HepG2 (cell line): ENCODE measurements around the gene ANO9. TPM values are rescaled to one million over a fixed set of nuclear protein-coding genes. Genes with fewer than 3 reads are reported as not detected.

Experiments
- ARID3A ChIP-seq: IDR thresholded peaks from 2 replicates; pipeline ENCODE4 v1.6.1; 2012; ENCODE audit warnings: low read depth, low read length, improper control_type of control experiment
- DMAP1 ChIP-seq: IDR thresholded peaks from 2 replicates; pipeline ENCODE4 v1.6.1; 2016
- DR1 ChIP-seq: sonication (generic); formaldehyde crosslinking; IDR thresholded peaks from 2 replicates; pipeline ENCODE4 v1.8.0; 2021; ENCODE audit warnings: mild to moderate bottlenecking, missing genetic modification reagents, inconsistent platforms
- ETV5 ChIP-seq: IDR thresholded peaks from 2 replicates; pipeline ENCODE4 v1.6.1; 2018; ENCODE audit warnings: missing biosample characterization, missing genetic modification reagents, inconsistent platforms, borderline replicate concordance
- FOXA3 ChIP-seq: IDR thresholded peaks from 2 replicates; pipeline ENCODE4 v1.6.1; 2016; ENCODE audit warnings: missing genetic modification reagents, missing compliant biosample characterization
- FOXK2 ChIP-seq: fragments of 450-650 bp; IDR thresholded peaks from 2 replicates; pipeline ENCODE4 v1.6.1; 2016
- KDM5B ChIP-seq: sonication (generic); formaldehyde crosslinking; IDR thresholded peaks from 2 replicates; pipeline ENCODE4 v1.4.0; 2020; ENCODE audit warnings: missing genetic modification reagents, mild to moderate bottlenecking, borderline replicate concordance
- RXRB ChIP-seq: IDR thresholded peaks from 2 replicates; pipeline ENCODE4 v1.6.1; 2016; ENCODE audit warnings: borderline replicate concordance, missing genetic modification reagents, missing compliant biosample characterization
- SOX13 ChIP-seq, 3 experiments: fragments of 450-650 bp in 1 of 3; sonication (generic) in 1 of 3; formaldehyde crosslinking in 1 of 3; IDR thresholded peaks in 2 of 3; conservative IDR thresholded peaks in 1 of 3; 2 replicates each; pipeline versions ENCODE4 v1.5.0 to v1.6.1; 2016 to 2020; ENCODE audit warnings: antibody characterized with exemption in 1 of 3, mild to moderate bottlenecking in 1 of 3, missing compliant biosample characterization in 1 of 3, missing genetic modification reagents in 1 of 3, moderate library complexity in 1 of 3
- TGIF2 ChIP-seq: IDR thresholded peaks from 2 replicates; pipeline ENCODE4 v1.6.1; 2016; ENCODE audit warnings: control low read depth, missing compliant biosample characterization
- TP53 ChIP-seq: sonication (generic); formaldehyde crosslinking; conservative IDR thresholded peaks from 2 replicates; pipeline ENCODE4 v1.4.0; 2020; ENCODE audit warnings: missing genetic modification reagents
- ZFX ChIP-seq: sonication (generic); formaldehyde crosslinking; IDR thresholded peaks from 2 replicates; pipeline ENCODE4 v1.4.0; 2020; ENCODE audit warnings: mild to moderate bottlenecking, low read depth, missing genetic modification reagents, moderate library complexity
- ZNF276 ChIP-seq: sonication (generic); formaldehyde crosslinking; IDR thresholded peaks from 2 replicates; pipeline ENCODE4 v1.4.0; 2020; ENCODE audit warnings: mild to moderate bottlenecking, low read depth, missing genetic modification reagents
- ZNF484 ChIP-seq: sonication (generic); formaldehyde crosslinking; IDR thresholded peaks from 2 replicates; pipeline ENCODE4 v1.5.1; 2020; ENCODE audit warnings: mild to moderate bottlenecking, low read depth, missing genetic modification reagents, borderline replicate concordance
- ZNF513 ChIP-seq: sonication (generic); formaldehyde crosslinking; conservative IDR thresholded peaks from 2 replicates; pipeline ENCODE4 v1.5.0; 2020; ENCODE audit warnings: missing genetic modification reagents
- ZNF740 ChIP-seq: sonication (generic); formaldehyde crosslinking; IDR thresholded peaks from 2 replicates; pipeline ENCODE4 v1.4.0; 2020; ENCODE audit warnings: missing genetic modification reagents
- ZNF891 ChIP-seq: sonication (generic); formaldehyde crosslinking; IDR thresholded peaks from 2 replicates; pipeline ENCODE4 v1.5.0; 2020; ENCODE audit warnings: mild to moderate bottlenecking, missing genetic modification reagents
- polyA plus RNA-seq, 8 experiments: library from polyadenylated mRNA; depleted of rRNA in 3 of 8; stranded (reverse) in 7 of 8; unstranded in 1 of 8; fragments of >200 nt; fragmentation: Illumina TruSeq in 4 of 8; extraction: Trizol in 4 of 8; gene quantifications; 2 replicates each; pipeline versions ENCODE4 v1.2.1 to v1.2.3, GENCODE V29; 2011 to 2016; ENCODE audit warnings: low read depth in 4 of 8, missing spikeins in 1 of 8, mixed read lengths in 1 of 8; ENCODE audit not compliant: insufficient read depth in 1 of 8
- total RNA-seq, 5 experiments: library from RNA; depleted of rRNA; stranded (reverse); fragments of >200 nt; fragmentation: Illumina TruSeq; extraction: Trizol; gene quantifications; 2 replicates each; pipeline ENCODE4 v1.2.3, GENCODE V29; 2016; ENCODE audit warnings: low read depth in 1 of 5
- TF ChIP-seq, protein P1 (sequence below): sonication (generic); formaldehyde crosslinking; IDR thresholded peaks from 2 replicates; pipeline ENCODE4 v1.5.0; 2020; ENCODE audit warnings: missing genetic modification reagents
- TF ChIP-seq, protein P2 (sequence below): sonication (generic); formaldehyde crosslinking; IDR thresholded peaks from 2 replicates; pipeline ENCODE4 v1.5.0; 2020; ENCODE audit warnings: mild to moderate bottlenecking, missing genetic modification reagents

Gene ANO9
- total and polyA plus RNA-seq, 2 of the 13 experiments (the other 11 are each of a cell fraction or from before 2014, with no cell fraction given): 8.9 to 14.3 TPM

DNA sequence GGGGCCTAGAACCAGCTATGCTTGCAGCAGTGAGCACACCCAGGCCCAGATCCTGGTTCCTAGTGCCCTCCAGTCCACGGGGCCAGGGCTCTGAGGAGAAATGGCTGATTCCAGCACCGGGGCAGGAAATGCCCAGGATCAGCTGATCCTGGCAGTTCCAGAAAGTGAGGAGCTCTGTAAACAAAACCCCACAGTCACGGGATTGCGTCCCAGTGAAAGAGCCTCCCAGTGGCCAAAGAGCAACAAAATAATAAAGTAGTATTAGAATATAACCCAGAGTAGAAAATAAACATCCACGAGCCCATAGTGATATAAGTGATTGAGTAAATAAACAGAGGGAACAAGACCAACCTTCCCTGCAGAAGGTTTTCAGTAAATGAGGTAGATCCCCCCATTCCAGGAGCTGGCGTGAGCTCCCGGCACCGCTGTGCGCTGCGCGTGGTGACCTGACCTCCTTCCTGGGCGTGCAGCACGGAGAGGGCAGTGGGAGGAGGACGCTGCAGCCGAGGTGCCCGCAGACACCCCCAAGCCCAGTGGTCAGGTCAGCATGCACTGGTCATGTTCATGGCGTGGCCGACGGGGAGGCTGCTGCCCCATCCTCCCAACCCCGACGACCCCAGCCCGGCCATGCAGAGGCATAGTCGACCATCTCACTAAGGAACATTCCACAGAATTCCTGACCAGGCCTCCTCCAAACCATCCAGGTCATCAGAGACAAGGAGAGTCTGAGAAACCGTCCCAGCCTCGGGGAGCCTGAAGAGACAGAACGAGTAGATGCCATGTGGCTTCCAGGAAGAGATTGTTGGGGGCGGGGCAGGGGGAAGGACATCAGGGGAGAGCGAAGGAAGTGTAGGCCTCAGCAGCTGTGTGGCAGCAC, 28.1 kb upstream of the ANO9 start (continued):
- TF ChIP-seq RXRB (CRISPR knock-in tag): peak; percentile 25; the same call in 1 of the 2 replicates
- peak; percentile 80 for TF ChIP-seq FOXA3
- no peak for TF ChIP-seq DR1
- TF ChIP-seq ZNF513 (CRISPR knock-in tag): 0 out of 2 replicates have a peak, but pooled peaks have one; percentile 28
- TF ChIP-seq TP53 (CRISPR knock-in tag): 0 out of 2 replicates have a peak, but pooled peaks have one; percentile 34
- peak; percentile 60; the same call in 1 of the 2 replicates for TF ChIP-seq ZNF740
- TF ChIP-seq, protein P1, sequence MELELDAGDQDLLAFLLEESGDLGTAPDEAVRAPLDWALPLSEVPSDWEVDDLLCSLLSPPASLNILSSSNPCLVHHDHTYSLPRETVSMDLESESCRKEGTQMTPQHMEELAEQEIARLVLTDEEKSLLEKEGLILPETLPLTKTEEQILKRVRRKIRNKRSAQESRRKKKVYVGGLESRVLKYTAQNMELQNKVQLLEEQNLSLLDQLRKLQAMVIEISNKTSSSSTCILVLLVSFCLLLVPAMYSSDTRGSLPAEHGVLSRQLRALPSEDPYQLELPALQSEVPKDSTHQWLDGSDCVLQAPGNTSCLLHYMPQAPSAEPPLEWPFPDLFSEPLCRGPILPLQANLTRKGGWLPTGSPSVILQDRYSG (CRISPR knock-in tag): 0 out of 2 replicates have a peak, but pooled peaks have one; percentile 59
- no peak for TF ChIP-seq FOXK2
- TF ChIP-seq KDM5B (CRISPR knock-in tag): peak; percentile 49; the same call in 1 of the 2 replicates
- TF ChIP-seq ZFX (CRISPR knock-in tag): peak; percentile 69
- no peak for TF ChIP-seq ARID3A
- no peak for TF ChIP-seq ZNF891
- TF ChIP-seq DMAP1 (CRISPR knock-in tag): peak; percentile 70
- no peak for TF ChIP-seq ZNF276 (CRISPR knock-in tag)
- TF ChIP-seq, protein P2, sequence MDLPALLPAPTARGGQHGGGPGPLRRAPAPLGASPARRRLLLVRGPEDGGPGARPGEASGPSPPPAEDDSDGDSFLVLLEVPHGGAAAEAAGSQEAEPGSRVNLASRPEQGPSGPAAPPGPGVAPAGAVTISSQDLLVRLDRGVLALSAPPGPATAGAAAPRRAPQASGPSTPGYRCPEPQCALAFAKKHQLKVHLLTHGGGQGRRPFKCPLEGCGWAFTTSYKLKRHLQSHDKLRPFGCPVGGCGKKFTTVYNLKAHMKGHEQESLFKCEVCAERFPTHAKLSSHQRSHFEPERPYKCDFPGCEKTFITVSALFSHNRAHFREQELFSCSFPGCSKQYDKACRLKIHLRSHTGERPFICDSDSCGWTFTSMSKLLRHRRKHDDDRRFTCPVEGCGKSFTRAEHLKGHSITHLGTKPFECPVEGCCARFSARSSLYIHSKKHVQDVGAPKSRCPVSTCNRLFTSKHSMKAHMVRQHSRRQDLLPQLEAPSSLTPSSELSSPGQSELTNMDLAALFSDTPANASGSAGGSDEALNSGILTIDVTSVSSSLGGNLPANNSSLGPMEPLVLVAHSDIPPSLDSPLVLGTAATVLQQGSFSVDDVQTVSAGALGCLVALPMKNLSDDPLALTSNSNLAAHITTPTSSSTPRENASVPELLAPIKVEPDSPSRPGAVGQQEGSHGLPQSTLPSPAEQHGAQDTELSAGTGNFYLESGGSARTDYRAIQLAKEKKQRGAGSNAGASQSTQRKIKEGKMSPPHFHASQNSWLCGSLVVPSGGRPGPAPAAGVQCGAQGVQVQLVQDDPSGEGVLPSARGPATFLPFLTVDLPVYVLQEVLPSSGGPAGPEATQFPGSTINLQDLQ (CRISPR knock-in tag): no peak
- peak; percentile 87; the same call in 1 of the 2 replicates for TF ChIP-seq ETV5 (CRISPR knock-in tag)
- no peak for TF ChIP-seq SOX13 (IDR thresholded peaks at IDR 0.05)
- TF ChIP-seq SOX13 (CRISPR knock-in tag; conservative IDR thresholded peaks at IDR 0.05 in 1 of 2, IDR thresholded peaks at IDR 0.05 in 1 of 2): peak in 1 of 2 experiments; percentile 36; a peak in 1 of 4 replicates
- TF ChIP-seq ZNF484 (CRISPR knock-in tag): no peak
- TF ChIP-seq TGIF2: peak; percentile 68
